ENCODE measurements around the gene ITGAD. TPM values are rescaled to one million over a fixed set of nuclear protein-coding genes. Genes with fewer than 3 reads are reported as not detected.

The ITGAD gene
- total and polyA plus RNA-seq, 2 of the 4 experiments (the other 2 are of a cell fraction) = not detected

DNA sequence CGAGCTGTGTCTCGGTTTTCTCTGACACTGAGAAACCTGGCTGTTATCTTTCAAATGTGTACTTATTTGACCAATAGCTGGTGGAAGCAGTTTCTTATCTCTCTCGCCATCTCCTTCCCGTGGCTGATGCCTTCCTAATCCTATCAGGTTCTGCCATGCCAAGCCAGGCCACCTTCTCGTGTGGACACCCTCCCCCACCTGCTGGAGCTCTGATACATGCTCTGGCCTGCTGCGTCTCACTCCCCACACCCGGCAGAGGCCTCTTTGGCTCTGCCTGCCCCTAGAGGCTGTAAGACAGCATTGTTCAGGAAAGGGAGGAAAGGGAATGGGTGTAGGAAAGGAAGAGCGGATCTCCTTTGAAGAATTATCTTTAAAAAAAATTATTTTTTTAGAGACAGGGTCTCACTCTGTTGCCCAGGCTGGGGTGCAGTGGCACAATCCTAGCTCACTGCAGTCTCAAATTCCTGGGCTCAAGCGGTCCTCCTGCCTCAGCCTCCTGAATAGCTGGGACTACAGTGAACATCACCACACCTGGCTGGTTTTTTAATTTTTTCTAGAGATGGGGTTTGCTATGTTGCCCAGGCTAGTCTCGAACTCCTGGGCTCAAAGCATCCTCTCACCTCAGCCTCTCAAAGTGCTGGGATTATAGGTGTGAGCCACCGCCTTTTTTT is 58.7 kb downstream of the ITGAD start:
- Histone ChIP-seq H3K4me2 (ENCODE audit: low read depth, low read length) (peak overlapping the region; percentile 30; the same call in 1 of the 2 replicates), H2BK5ac (ENCODE audit: low read depth, low read length, poor library complexity, severe bottlenecking) (peak overlapping the region; percentile 92), H2BK120ac (ENCODE audit: low read depth, low read length) (peak overlapping the region; percentile 67; the same call in 1 of the 2 replicates), H3K27me3 (ENCODE audit: control insufficient read depth, insufficient read depth, low read length) (no peaks in the 10 kb centered on the region), H3K23ac (ENCODE audit: low read depth, low read length) (peak overlapping the region; percentile 44; the same call in 1 of the 2 replicates), H3K18ac (ENCODE audit: low read depth, low read length) (peak overlapping the region; percentile 12; the same call in 1 of the 2 replicates), H3K56ac (ENCODE audit: extremely low read depth, insufficient read depth, low read length) (peak overlapping the region; percentile 29; the same call in 1 of the 2 replicates), H3K4me1 (ENCODE audit: control insufficient read depth, insufficient read depth, low read length) (peaks cover 18% of the 10 kb centered on the region), H3K4ac (ENCODE audit: low read depth, low read length) (peak overlapping the region; percentile 63), H2BK15ac (ENCODE audit: low read depth, low read length) (peak overlapping the region; percentile 69; the same call in 1 of the 3 replicates), H4K20me1 (ENCODE audit: insufficient read depth, low read length) (peaks cover 25% of the 10 kb centered on the region), H4K91ac (ENCODE audit: insufficient read depth, low read depth, low read length) (peak overlapping the region; percentile 57; the same call in 1 of the 2 replicates), H3K14ac (replicated peaks; ENCODE audit: low read depth, low read length) (peak overlapping the region; percentile 50), H2AK5ac (ENCODE audit: low read depth, low read length) (peak overlapping the region; percentile 76), H2AK9ac (replicated peaks; ENCODE audit: low read depth, low read length, poor library complexity) (peak overlapping the region; percentile 89), H3K79me1 (ENCODE audit: low read depth in 1 of 2, low read length in 2 of 2) (peaks cover 11 to 54% of the 10 kb centered on the region in 2 experiments), H3K36me3 (ENCODE audit: control insufficient read depth, insufficient read depth, low read length) (no peaks in the 10 kb centered on the region; the same call in 1 of the 2 replicates), H2BK20ac (ENCODE audit: low read depth, low read length) (peak overlapping the region; percentile 53), H3K4me3 (ENCODE audit: insufficient read depth, low read depth, low read length) (no peak overlapping the region), H3K27ac (ENCODE audit: insufficient read depth, low read length) (peak overlapping the region; percentile 38; the same call in 1 of the 2 replicates), H2AFZ (replicated peaks; ENCODE audit: low read length, poor library complexity) (peak overlapping the region; percentile 79), H3K9me1 (ENCODE audit: insufficient read depth, low read length) (peaks cover 26% of the 10 kb centered on the region), H4K5ac (ENCODE audit: low read depth, low read length) (peak overlapping the region; percentile 45; the same call in 1 of the 2 replicates), H3K9me3 (ENCODE audit: control insufficient read depth, insufficient read depth, low read length) (no peaks in the 10 kb centered on the region), H3K9ac (ENCODE audit: low read depth, low read length) (no peak overlapping the region), H4K8ac (ENCODE audit: low read depth in 2 of 2, low read length in 2 of 2) (peak overlapping the region in 1 of 2 experiments; percentile 65; a peak in 3 of 4 replicates)
- intact Hi-C loops (cut with micrococcal nuclease) = no loop called here
- no CpG with 5 or more reads among the region's 11 CpGs for WGBS, 2 experiments (ENCODE audit: extremely low coverage in 2 of 2, insufficient read length in 1 of 2)
- in situ Hi-C loops (cut with MboI; ENCODE audit: low sequenced_read_pairs) = loop anchor here (25.0 kb wide), 1 partner anchor 410 kb away; the partner anchor contains the start of gene ZNF267
- TF ChIP-seq, protein P1, sequence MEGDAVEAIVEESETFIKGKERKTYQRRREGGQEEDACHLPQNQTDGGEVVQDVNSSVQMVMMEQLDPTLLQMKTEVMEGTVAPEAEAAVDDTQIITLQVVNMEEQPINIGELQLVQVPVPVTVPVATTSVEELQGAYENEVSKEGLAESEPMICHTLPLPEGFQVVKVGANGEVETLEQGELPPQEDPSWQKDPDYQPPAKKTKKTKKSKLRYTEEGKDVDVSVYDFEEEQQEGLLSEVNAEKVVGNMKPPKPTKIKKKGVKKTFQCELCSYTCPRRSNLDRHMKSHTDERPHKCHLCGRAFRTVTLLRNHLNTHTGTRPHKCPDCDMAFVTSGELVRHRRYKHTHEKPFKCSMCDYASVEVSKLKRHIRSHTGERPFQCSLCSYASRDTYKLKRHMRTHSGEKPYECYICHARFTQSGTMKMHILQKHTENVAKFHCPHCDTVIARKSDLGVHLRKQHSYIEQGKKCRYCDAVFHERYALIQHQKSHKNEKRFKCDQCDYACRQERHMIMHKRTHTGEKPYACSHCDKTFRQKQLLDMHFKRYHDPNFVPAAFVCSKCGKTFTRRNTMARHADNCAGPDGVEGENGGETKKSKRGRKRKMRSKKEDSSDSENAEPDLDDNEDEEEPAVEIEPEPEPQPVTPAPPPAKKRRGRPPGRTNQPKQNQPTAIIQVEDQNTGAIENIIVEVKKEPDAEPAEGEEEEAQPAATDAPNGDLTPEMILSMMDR (conservative IDR thresholded peaks at IDR 0.05; ENCODE audit: low read depth, low read length) = peak; percentile 72
- TF ChIP-seq, protein P2, sequence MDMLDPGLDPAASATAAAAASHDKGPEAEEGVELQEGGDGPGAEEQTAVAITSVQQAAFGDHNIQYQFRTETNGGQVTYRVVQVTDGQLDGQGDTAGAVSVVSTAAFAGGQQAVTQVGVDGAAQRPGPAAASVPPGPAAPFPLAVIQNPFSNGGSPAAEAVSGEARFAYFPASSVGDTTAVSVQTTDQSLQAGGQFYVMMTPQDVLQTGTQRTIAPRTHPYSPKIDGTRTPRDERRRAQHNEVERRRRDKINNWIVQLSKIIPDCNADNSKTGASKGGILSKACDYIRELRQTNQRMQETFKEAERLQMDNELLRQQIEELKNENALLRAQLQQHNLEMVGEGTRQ (IDR thresholded peaks at IDR 0.05; ENCODE audit: low read depth, low read length) = no peak
- TF ChIP-seq MXI1 (IDR thresholded peaks at IDR 0.05; ENCODE audit: borderline replicate concordance, low read depth, low read length) (peak; percentile 39; the same call in 1 of the 2 replicates), FOS (IDR thresholded peaks at IDR 0.05; ENCODE audit: low read depth, low read length) (peak; percentile 3; the same call in 1 of the 2 replicates), RAD21 (IDR thresholded peaks at IDR 0.05; ENCODE audit: low read length) (peak; percentile 69), POLR2A (IDR thresholded peaks at IDR 0.05; ENCODE audit: low read depth, low read length) (0 out of 2 replicates have a peak, but pooled peaks have one; percentile 14), NFE2L2 (IDR thresholded peaks at IDR 0.05; ENCODE audit: low read depth, low read length) (no peak), MAZ (IDR thresholded peaks at IDR 0.05; ENCODE audit: borderline replicate concordance, low read depth, low read length) (peak; percentile 79)
- POLR2A ChIA-PET (ENCODE audit: unreplicated experiment) = no interaction called here
- dilution Hi-C loops (cut with HindIII; ENCODE audit: low sequenced_read_pairs, unreplicated experiment) = no loop called here
- DNase-seq = peak; percentile 80
- BruUV-seq (replicated peaks) = no TSS peak
- peak; percentile 80 for ATAC-seq (ENCODE audit: low read depth)
- CTCF ChIA-PET = interaction anchor here (0.5 to 1.4 kb wide), 6 partner anchors 9 to 500 kb away, joined by 3 to 11 read pairs (median 4); partner anchors contain the start of gene ZNF843
